LNCaP clone FGC (cell line): ENCODE measurements around the gene GRIPAP1.
A peak's percentile ranks its signal among the peaks of the same experiment; 100 is the strongest.

Source experiments
- DNase-seq: peaks from one replicate; pipeline ENCODE4 v3.0.0-alpha.2; 2011; ENCODE audit warnings: low read depth
- H3K4me3 ChIP-seq: 2 replicates; pipeline ENCODE4 v1.5.1; 2011; ENCODE audit warnings: mild to moderate bottlenecking, low read depth, low read length, control low read depth
- CTCF ChIP-seq: IDR thresholded peaks from 2 replicates; pipeline ENCODE4 v1.5.1; 2012; ENCODE audit warnings: mild to moderate bottlenecking; ENCODE audit not compliant: control insufficient read depth, insufficient read depth; ENCODE audit errors: extremely low read depth

GRIPAP1 gene

GRCh38 chrX:48945517-48946348, 56.3 kb downstream of the GRIPAP1 start:
- peak; percentile 78 for TF ChIP-seq CTCF
- no peak overlapping the region for H3K4me3 ChIP-seq
- no peak for DNase-seq

GRCh38 chrX:48942895-48943294, 59.2 kb downstream of the GRIPAP1 start:
- DNase-seq = no peak

GRCh38 chrX:48940404-48940955, 61.6 kb downstream of the GRIPAP1 start:
- DNase-seq = no peak
- no peak overlapping the region for H3K4me3 ChIP-seq

More at GRCh38 chrX:48942895-48943294, 59.2 kb downstream of the GRIPAP1 start:
- no peak overlapping the region for H3K4me3 ChIP-seq
- TF ChIP-seq CTCF = no peak

GRCh38 chrX:48939524-48940228, 62.4 kb downstream of the GRIPAP1 start:
- no peak for TF ChIP-seq CTCF
- DNase-seq = no peak
- no peak overlapping the region for H3K4me3 ChIP-seq

More at GRCh38 chrX:48940404-48940955, 61.6 kb downstream of the GRIPAP1 start:
- no peak for TF ChIP-seq CTCF

- DNase-seq = no peak
Measured at GRCh38 chrX:48938721-48939425, 63.2 kb downstream of the GRIPAP1 start.

More at GRCh38 chrX:48938721-48939425, 63.2 kb downstream of the GRIPAP1 start:
- no peak for TF ChIP-seq CTCF
- no peak overlapping the region for H3K4me3 ChIP-seq
